HL-60 (cell line): ENCODE measurements around the gene KDM3A.

Experiments
- DNase-seq, 2 experiments: peaks; one replicate each; pipeline ENCODE4 v3.0.0-alpha.2; 2010 to 2020; ENCODE audit warnings: low read depth in 1 of 2, low spot score in 1 of 2
- H3K27ac ChIP-seq: fragments of 250-450 bp; sonication (Bioruptor Pico); replicated peaks from 2 replicates; pipeline ENCODE4 v1.5.1; 2020; ENCODE audit warnings: mild to moderate bottlenecking, moderate library complexity
- H3K27me3 ChIP-seq: fragments of 250-450 bp; sonication (Bioruptor Pico); 2 replicates; pipeline ENCODE4 v1.5.1; 2021; ENCODE audit warnings: mild to moderate bottlenecking, moderate library complexity; ENCODE audit not compliant: insufficient read depth, poor library complexity, severe bottlenecking
- H3K4me3 ChIP-seq: replicated peaks from 2 replicates; pipeline ENCODE4 v1.5.1; 2011; ENCODE audit warnings: mild to moderate bottlenecking, control low read depth, low read length; ENCODE audit not compliant: insufficient read depth
- CTCF ChIP-seq: IDR thresholded peaks from one replicate; pipeline ENCODE4 v1.5.1; 2011; ENCODE audit warnings: low read length, control low read depth, inconsistent platforms; ENCODE audit not compliant: insufficient read depth
- GABPA ChIP-seq: IDR thresholded peaks from 2 replicates; pipeline ENCODE4 v1.6.1; 2012; ENCODE audit warnings: low read depth
- POLR2AphosphoS5 ChIP-seq: IDR thresholded peaks from 2 replicates; pipeline ENCODE4 v1.6.1; 2012; ENCODE audit warnings: low read depth
- REST ChIP-seq: IDR thresholded peaks from 2 replicates; pipeline ENCODE4 v1.6.1; 2012; ENCODE audit warnings: low read depth; ENCODE audit not compliant: insufficient replicate concordance
- SPI1 ChIP-seq: IDR thresholded peaks from 2 replicates; pipeline ENCODE4 v1.6.1; 2012; ENCODE audit warnings: low read depth, mild to moderate bottlenecking, borderline replicate concordance

KDM3A gene

GRCh38 chr2:86541334-86541733 lies 100.2 kb downstream of the KDM3A start:
- no peak for TF ChIP-seq CTCF
- no peak for TF ChIP-seq REST
- no peak for TF ChIP-seq POLR2AphosphoS5
- no peak for TF ChIP-seq SPI1
- no peak for TF ChIP-seq GABPA
- DNase-seq: no peak
- Histone ChIP-seq H3K27ac (no peak overlapping the region), H3K27me3 (no peaks in the 10 kb centered on the region), H3K4me3 (no peak overlapping the region)
